GM12873 (cell line): ENCODE data around the gene LZTS3.

ENCODE experiments used
- CTCF ChIP-seq: IDR thresholded peaks from 2 replicates; pipeline ENCODE4 v1.5.1; 2012; ENCODE audit warnings: low read depth, mild to moderate bottlenecking, moderate library complexity, low read length, control low read depth; ENCODE audit not compliant: insufficient read depth; ENCODE audit errors: missing control alignments

Gene LZTS3

GRCh38 chr20:3199206-3199605 is 25.9 kb upstream of the LZTS3 start:
- no peak for TF ChIP-seq CTCF

GRCh38 chr20:3195590-3196237 is 22.4 kb upstream of the LZTS3 start:
- TF ChIP-seq CTCF: no peak

GRCh38 chr20:3194617-3195280 is 21.4 kb upstream of the LZTS3 start:
- no peak for TF ChIP-seq CTCF

DNA sequence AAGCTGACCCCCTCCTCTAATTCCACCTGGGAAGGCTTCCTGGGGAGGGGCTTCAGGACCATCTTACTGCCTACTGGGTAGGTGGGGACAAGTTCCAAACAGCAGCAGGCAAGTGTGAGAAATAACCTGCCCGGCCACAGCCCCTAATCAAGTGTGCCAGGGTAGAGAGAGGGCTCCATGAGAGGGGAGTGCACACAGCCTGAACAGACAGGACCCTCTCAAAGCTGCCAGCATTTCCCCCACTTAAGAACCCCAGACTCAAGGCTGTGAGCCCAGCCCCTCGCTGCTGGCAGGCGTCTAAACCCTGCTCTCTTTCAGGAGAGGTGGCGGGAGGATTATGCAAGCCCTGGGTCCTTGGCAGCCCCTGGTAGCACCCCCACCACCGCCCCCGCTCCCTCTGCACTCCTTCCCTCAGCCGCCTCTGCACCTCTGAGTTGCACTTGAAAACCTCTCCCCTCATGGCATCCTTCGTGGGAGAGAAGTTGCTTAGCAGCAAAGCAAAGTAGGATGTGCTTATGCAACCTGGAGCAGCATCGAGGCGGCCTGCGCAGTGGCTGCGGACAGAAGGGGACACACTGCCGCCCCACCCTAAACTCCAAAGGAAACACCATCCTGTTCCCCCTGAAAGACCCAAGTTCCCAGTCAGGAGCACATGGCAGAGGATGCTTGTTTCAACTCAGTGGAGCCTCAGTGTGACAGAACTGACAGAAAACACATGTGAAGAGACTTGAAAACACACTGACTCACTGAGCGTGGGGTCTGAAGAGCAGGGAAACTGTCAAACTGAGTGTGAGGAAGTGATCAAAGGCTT is 20.7 kb upstream of the LZTS3 start:
- TF ChIP-seq CTCF: no peak

GRCh38 chr20:3192226-3193015 is 19.1 kb upstream of the LZTS3 start:
- no peak for TF ChIP-seq CTCF

GRCh38 chr20:3190681-3191111 is 17.3 kb upstream of the LZTS3 start:
- no peak for TF ChIP-seq CTCF
